Epithelial cell of proximal tubule (primary cell): ENCODE data around the gene NPR2. TPM values are rescaled to one million over a fixed set of nuclear protein-coding genes. Genes with fewer than 3 reads are reported as not detected.

Experiments used
- DNase-seq: peaks from one replicate; pipeline ENCODE4 v3.0.0-alpha.2; 2011; ENCODE audit warnings: low read depth
- H3K4me3 ChIP-seq: 2 replicates; pipeline ENCODE4 v1.5.1; 2011; ENCODE audit warnings: low read depth, mild to moderate bottlenecking, low read length
- total RNA-seq: library from RNA; depleted of rRNA; stranded (reverse); fragments of >200 nt; gene quantifications from 2 replicates; pipeline ENCODE4 v1.2.3, GENCODE V29; 2015
- TF ChIP-seq, protein P1 (sequence below): conservative IDR thresholded peaks from 2 replicates; pipeline ENCODE4 v1.5.1; 2012; ENCODE audit warnings: low read depth, mild to moderate bottlenecking, low read length

Gene NPR2
- total RNA-seq, 1 donor from 2014 or later, result 11.0 TPM

GRCh38 chr9:35841645-35841900 is 50.2 kb downstream of the NPR2 start:
- TF ChIP-seq, protein P1, sequence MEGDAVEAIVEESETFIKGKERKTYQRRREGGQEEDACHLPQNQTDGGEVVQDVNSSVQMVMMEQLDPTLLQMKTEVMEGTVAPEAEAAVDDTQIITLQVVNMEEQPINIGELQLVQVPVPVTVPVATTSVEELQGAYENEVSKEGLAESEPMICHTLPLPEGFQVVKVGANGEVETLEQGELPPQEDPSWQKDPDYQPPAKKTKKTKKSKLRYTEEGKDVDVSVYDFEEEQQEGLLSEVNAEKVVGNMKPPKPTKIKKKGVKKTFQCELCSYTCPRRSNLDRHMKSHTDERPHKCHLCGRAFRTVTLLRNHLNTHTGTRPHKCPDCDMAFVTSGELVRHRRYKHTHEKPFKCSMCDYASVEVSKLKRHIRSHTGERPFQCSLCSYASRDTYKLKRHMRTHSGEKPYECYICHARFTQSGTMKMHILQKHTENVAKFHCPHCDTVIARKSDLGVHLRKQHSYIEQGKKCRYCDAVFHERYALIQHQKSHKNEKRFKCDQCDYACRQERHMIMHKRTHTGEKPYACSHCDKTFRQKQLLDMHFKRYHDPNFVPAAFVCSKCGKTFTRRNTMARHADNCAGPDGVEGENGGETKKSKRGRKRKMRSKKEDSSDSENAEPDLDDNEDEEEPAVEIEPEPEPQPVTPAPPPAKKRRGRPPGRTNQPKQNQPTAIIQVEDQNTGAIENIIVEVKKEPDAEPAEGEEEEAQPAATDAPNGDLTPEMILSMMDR, result no peak
- H3K4me3 ChIP-seq, result no peak overlapping the region
- DNase-seq, result no peak

DNA sequence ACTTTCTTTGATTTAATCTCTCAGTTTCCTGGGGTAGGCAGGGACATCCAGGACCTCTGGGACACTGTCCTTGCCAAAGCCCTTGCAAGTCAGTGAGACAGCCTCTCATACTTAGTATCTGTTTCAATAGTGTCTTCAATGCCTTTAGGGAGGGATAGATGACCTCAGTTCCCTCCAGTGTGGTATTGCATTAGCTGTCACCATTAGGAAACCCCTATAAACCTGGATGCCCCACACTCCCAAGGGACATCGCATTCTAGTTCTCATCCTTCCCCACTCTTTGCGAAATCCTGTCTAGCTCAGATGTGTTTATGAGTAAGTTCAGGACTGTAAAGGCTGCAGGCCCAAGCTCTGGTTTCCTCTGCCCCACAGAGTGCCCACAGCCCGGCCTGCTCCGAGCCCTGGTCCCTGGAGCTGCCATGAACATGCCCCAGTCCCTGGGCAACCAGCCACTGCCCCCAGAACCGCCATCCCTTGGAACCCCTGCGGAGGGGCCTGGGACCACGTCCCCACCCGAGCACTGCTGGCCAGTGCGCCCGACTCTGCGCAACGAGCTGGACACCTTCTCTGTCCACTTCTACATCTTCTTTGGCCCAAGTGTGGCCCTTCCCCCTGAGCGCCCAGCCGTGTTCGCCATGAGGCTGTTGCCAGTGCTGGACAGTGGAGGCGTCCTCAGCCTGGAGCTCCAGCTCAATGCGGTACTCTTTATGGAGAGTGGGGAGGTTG is 50.8 kb downstream of the NPR2 start:
- TF ChIP-seq, protein P1, result no peak
- H3K4me3 ChIP-seq, result no peak overlapping the region
- no peak for DNase-seq

GRCh38 chr9:35842795-35843194 is 51.4 kb downstream of the NPR2 start:
- H3K4me3 ChIP-seq, result no peak overlapping the region
- no peak for DNase-seq
- TF ChIP-seq, protein P1, result no peak

DNA sequence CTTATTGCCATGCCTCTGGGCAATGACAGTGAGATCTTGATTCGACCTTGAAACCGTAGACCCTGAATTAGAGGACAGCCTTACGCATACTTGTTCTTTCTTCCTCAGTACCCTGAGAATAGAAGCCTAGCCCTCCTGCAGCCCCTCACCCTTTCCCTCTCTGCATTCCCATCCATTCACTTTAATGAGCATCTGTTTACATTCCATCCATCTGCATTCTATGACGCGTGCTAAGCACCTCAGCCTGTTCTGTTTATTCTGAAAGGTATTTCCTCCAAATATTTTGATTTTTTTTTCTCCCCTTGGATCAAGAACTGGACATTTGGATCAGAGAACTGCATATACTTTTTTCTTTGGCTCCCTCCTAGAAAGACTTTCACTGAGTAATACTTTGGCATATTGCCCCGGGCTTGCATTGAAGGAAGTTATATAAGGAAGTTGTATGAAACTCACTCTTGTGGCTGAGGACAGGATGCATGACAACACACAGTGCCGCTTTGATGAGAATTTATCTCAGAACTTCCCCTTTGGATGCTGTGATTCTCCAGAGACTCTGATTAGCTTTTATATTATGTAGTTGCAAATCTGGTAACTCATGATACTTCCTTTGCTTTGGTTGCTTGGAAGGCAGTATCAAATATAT is 53.4 kb downstream of the NPR2 start:
- H3K4me3 ChIP-seq, result no peak overlapping the region
- TF ChIP-seq, protein P1, result no peak
- DNase-seq, result peak; percentile 12

GRCh38 chr9:35845824-35846771 is 54.7 kb downstream of the NPR2 start:
- TF ChIP-seq, protein P1, result no peak
- H3K4me3 ChIP-seq, result no peak overlapping the region
- DNase-seq, result no peak

- no peak overlapping the region for H3K4me3 ChIP-seq
- TF ChIP-seq, protein P1, result no peak
- no peak for DNase-seq
These were observed 56.6 kb downstream of the NPR2 start for GRCh38 chr9:35847792-35848572.
